ENCODE measurements around the gene HDAC1. TPM values are rescaled to one million over a fixed set of nuclear protein-coding genes. Genes with fewer than 3 reads are reported as not detected.
A peak's percentile ranks its signal among the peaks of the same experiment; 100 is the strongest.

Gene HDAC1
- total RNA-seq, 4 donors from 2014 or later, result 78.2 to 96.8 (median 85.0) TPM

GRCh38 chr1:32345289-32345827 lies 53.5 kb downstream of the HDAC1 start:
- peak overlapping the region; percentile 3 to 67 (median 67) for H3K27ac ChIP-seq
- H3K27me3 ChIP-seq, result no peaks in the 10 kb centered on the region
- no peaks in the 10 kb centered on the region for H3K36me3 ChIP-seq
- WGBS, 2 donors, result 14 to 25% methylated on average over 8 of the region's 8 CpGs
- no peaks in the 10 kb centered on the region for H3K9me3 ChIP-seq
- peak; percentile 82 to 87 for DNase-seq
- H3K4me1 ChIP-seq, result peaks cover 11 to 52% of the 10 kb centered on the region in 2 donors
- intact Hi-C loops (cut with DNase I), result no loop called here
- no peak for TF ChIP-seq POLR2A (IDR thresholded peaks at IDR 0.05)
- TF ChIP-seq, protein P1, sequence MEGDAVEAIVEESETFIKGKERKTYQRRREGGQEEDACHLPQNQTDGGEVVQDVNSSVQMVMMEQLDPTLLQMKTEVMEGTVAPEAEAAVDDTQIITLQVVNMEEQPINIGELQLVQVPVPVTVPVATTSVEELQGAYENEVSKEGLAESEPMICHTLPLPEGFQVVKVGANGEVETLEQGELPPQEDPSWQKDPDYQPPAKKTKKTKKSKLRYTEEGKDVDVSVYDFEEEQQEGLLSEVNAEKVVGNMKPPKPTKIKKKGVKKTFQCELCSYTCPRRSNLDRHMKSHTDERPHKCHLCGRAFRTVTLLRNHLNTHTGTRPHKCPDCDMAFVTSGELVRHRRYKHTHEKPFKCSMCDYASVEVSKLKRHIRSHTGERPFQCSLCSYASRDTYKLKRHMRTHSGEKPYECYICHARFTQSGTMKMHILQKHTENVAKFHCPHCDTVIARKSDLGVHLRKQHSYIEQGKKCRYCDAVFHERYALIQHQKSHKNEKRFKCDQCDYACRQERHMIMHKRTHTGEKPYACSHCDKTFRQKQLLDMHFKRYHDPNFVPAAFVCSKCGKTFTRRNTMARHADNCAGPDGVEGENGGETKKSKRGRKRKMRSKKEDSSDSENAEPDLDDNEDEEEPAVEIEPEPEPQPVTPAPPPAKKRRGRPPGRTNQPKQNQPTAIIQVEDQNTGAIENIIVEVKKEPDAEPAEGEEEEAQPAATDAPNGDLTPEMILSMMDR (IDR thresholded peaks at IDR 0.05), result no peak
- H3K4me3 ChIP-seq (replicated peaks in 1 of 3), result no peak overlapping the region

- Histone ChIP-seq H3K9me3 (no peaks in the 10 kb centered on the region), H3K27ac (peak overlapping the region in 1 of 3 donors; percentile 36), H3K4me3 (replicated peaks in 1 of 3) (no peak overlapping the region), H3K27me3 (no peaks in the 10 kb centered on the region), H3K4me1 (peaks cover 15 to 58% of the 10 kb centered on the region in 2 donors), H3K36me3 (no peaks in the 10 kb centered on the region)
- DNase-seq, result no peak
- TF ChIP-seq, protein P1 (IDR thresholded peaks at IDR 0.05), result no peak
- TF ChIP-seq POLR2A (IDR thresholded peaks at IDR 0.05), result no peak
- 80 to 83% methylated on average over 9 of the region's 9 CpGs for WGBS, 2 donors
- intact Hi-C loops (cut with DNase I), result no loop called here
Measured at GRCh38 chr1:32346532-32347157, 54.8 kb downstream of the HDAC1 start.

- Histone ChIP-seq H3K27me3 (no peaks in the 10 kb centered on the region), H3K4me1 (peaks cover 29 to 70% of the 10 kb centered on the region in 2 donors), H3K4me3 (replicated peaks in 1 of 3) (no peak overlapping the region), H3K27ac (peak overlapping the region in 1 of 3 donors; percentile 42), H3K36me3 (no peaks in the 10 kb centered on the region), H3K9me3 (no peaks in the 10 kb centered on the region)
- TF ChIP-seq POLR2A (IDR thresholded peaks at IDR 0.05), result no peak
- TF ChIP-seq, protein P1 (IDR thresholded peaks at IDR 0.05), result no peak
- intact Hi-C loops (cut with DNase I), result no loop called here
- WGBS, 2 donors, result 71 to 87% methylated on average over 8 of the region's 8 CpGs
- DNase-seq, result peak in 1 of 2 donors; percentile 37
Measured at GRCh38 chr1:32349211-32349708, 57.4 kb downstream of the HDAC1 start.

DNA sequence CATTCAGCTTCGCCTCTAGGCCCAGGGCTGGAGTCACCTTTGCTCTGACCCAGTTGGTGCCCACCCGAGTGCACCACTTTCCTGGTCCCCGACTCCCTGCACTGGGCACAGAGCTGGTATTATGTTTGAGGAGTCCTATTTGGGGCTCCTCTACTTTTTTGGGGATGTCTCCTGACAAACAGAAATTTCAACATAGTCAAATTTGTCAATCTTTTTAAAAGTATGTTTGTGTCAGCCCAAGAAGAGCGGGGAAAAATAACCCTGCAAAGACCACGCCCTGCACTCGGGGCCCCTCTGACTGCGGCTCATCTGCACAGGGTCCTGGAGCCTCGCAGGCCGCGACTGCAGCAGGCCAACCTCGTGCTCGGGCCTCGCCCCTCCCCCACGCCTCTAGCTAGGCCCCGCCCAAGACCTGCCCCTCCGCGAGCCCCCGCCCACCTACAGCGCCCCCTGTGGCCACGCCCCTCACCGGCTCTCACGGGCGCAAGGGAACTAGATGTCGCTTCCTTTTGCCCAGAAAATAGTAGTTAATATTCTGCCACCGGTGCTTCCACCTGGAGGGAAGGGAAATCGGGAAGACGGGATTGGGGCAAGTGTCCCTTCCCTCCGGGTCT lies 59.0 kb downstream of the HDAC1 start:
- Histone ChIP-seq H3K4me3 (replicated peaks in 1 of 3) (peak overlapping the region in 2 of 3 donors; percentile 34 to 62), H3K27ac (peak overlapping the region; percentile 86 to 94 (median 89)), H3K4me1 (peaks cover 21 to 59% of the 10 kb centered on the region in 2 donors), H3K9me3 (no peaks in the 10 kb centered on the region), H3K36me3 (no peaks in the 10 kb centered on the region), H3K27me3 (no peaks in the 10 kb centered on the region)
- intact Hi-C loops (cut with DNase I), result no loop called here
- TF ChIP-seq, protein P1 (IDR thresholded peaks at IDR 0.05), result peak; percentile 17 to 73 (median 52)
- no peak for TF ChIP-seq POLR2A (IDR thresholded peaks at IDR 0.05)
- no peak for DNase-seq
- 32 to 52% methylated on average over 11 to 21 of the region's 28 CpGs for WGBS, 2 donors
